IMR-90 (cell line): ENCODE measurements around the gene RAPGEF5. TPM values are rescaled to one million over a fixed set of nuclear protein-coding genes. Genes with fewer than 3 reads are reported as not detected.

ENCODE experiments used
- ATAC-seq: fragments of 200-7000 bp; cut with Tn5 transposase; 2 replicates; pipeline ENCODE4 v1.9.1; 2020; ENCODE audit warnings: low read depth, mild to moderate bottlenecking, moderate library complexity
- BruUV-seq: library from RNA; stranded (reverse); fragments of 400-500 nt; replicated peaks from 2 replicates; lab custom pipeline; 2021; lab: Mats Ljungman, UMichigan
- CTCF ChIA-PET: fragments of 300-600 bp; formaldehyde crosslinking; extraction: SDS; loops from one replicate; lab custom pipeline; 2021; ENCODE audit warnings: antibody characterized with exemption; lab: Yijun Ruan, JAX
- POLR2A ChIA-PET: fragments of 300-600 bp; sonication (Branson Sonifier 250); formaldehyde crosslinking; loops from one replicate; lab custom pipeline; 2022; ENCODE audit warnings: antibody characterized with exemption; ENCODE audit not compliant: unreplicated experiment; lab: Charles Lee
- DNase-seq: peaks from one replicate; pipeline ENCODE4 v3.0.0; 2013
- H2AFZ ChIP-seq: replicated peaks from 2 replicates; pipeline ENCODE3; 2013; ENCODE audit warnings: low read length, mild to moderate bottlenecking; ENCODE audit not compliant: poor library complexity
- H2AK5ac ChIP-seq: 2 replicates; pipeline ENCODE4 v1.6.1; 2013; ENCODE audit warnings: low read depth, low read length, inconsistent platforms
- H2AK9ac ChIP-seq: replicated peaks from 2 replicates; pipeline ENCODE3; 2013; ENCODE audit warnings: mild to moderate bottlenecking, low read depth, low read length, moderate library complexity; ENCODE audit not compliant: poor library complexity
- H2BK120ac ChIP-seq: 2 replicates; pipeline ENCODE4 v1.6.1; 2013; ENCODE audit warnings: low read depth, low read length, inconsistent platforms
- H2BK15ac ChIP-seq: 3 replicates; pipeline ENCODE4 v1.6.1; 2013; ENCODE audit warnings: low read depth, low read length, inconsistent platforms
- H2BK20ac ChIP-seq: 2 replicates; pipeline ENCODE4 v1.6.1; 2013; ENCODE audit warnings: low read depth, mild to moderate bottlenecking, inconsistent platforms, low read length, moderate library complexity
- H2BK5ac ChIP-seq: 2 replicates; pipeline ENCODE4 v1.6.1; 2013; ENCODE audit warnings: mild to moderate bottlenecking, low read depth, low read length, inconsistent platforms; ENCODE audit not compliant: poor library complexity, severe bottlenecking
- H3K14ac ChIP-seq: replicated peaks from 2 replicates; pipeline ENCODE4 v1.6.1; 2013; ENCODE audit warnings: low read depth, low read length, inconsistent platforms
- H3K18ac ChIP-seq: 2 replicates; pipeline ENCODE4 v1.6.1; 2013; ENCODE audit warnings: low read depth, low read length, control low read depth
- H3K23ac ChIP-seq: 2 replicates; pipeline ENCODE4 v1.6.1; 2013; ENCODE audit warnings: low read depth, low read length, inconsistent platforms
- H3K27ac ChIP-seq: 2 replicates; pipeline ENCODE4 v1.5.1; 2013; ENCODE audit warnings: mild to moderate bottlenecking, control low read depth, low read length; ENCODE audit not compliant: insufficient read depth
- H3K27me3 ChIP-seq: 2 replicates; pipeline ENCODE4 v1.6.1; 2013; ENCODE audit warnings: low read length; ENCODE audit not compliant: control insufficient read depth, insufficient read depth
- H3K36me3 ChIP-seq: 2 replicates; pipeline ENCODE4 v1.6.1; 2013; ENCODE audit warnings: low read length, mixed read lengths; ENCODE audit not compliant: control insufficient read depth, insufficient read depth
- H3K4ac ChIP-seq: 2 replicates; pipeline ENCODE4 v1.6.1; 2013; ENCODE audit warnings: low read depth, low read length, inconsistent platforms
- H3K4me1 ChIP-seq: 2 replicates; pipeline ENCODE4 v1.6.1; 2013; ENCODE audit warnings: low read length, mixed read lengths; ENCODE audit not compliant: control insufficient read depth, insufficient read depth
- H3K4me2 ChIP-seq: 2 replicates; pipeline ENCODE4 v1.6.1; 2013; ENCODE audit warnings: low read depth, mild to moderate bottlenecking, control low read depth, low read length, moderate library complexity
- H3K4me3 ChIP-seq: 2 replicates; pipeline ENCODE4 v1.5.1; 2013; ENCODE audit warnings: low read depth, mild to moderate bottlenecking, control low read depth, low read length, moderate library complexity; ENCODE audit not compliant: insufficient read depth
- H3K56ac ChIP-seq: 2 replicates; pipeline ENCODE4 v1.6.1; 2013; ENCODE audit warnings: low read length, inconsistent platforms; ENCODE audit not compliant: insufficient read depth; ENCODE audit errors: extremely low read depth
- H3K79me1 ChIP-seq, 2 experiments: 2 replicates each; pipeline ENCODE4 v1.6.1; 2013; ENCODE audit warnings: low read length in 2 of 2, inconsistent platforms in 1 of 2, low read depth in 1 of 2
- H3K9ac ChIP-seq: 2 replicates; pipeline ENCODE4 v1.6.1; 2013; ENCODE audit warnings: low read depth, low read length, control low read depth
- H3K9me1 ChIP-seq: 2 replicates; pipeline ENCODE4 v1.6.1; 2013; ENCODE audit warnings: low read length, inconsistent platforms; ENCODE audit not compliant: insufficient read depth
- H3K9me3 ChIP-seq: 2 replicates; pipeline ENCODE4 v1.6.1; 2013; ENCODE audit warnings: low read length; ENCODE audit not compliant: control insufficient read depth, insufficient read depth
- H4K20me1 ChIP-seq: 2 replicates; pipeline ENCODE4 v1.6.1; 2013; ENCODE audit warnings: low read length, inconsistent platforms; ENCODE audit not compliant: insufficient read depth
- H4K5ac ChIP-seq: 2 replicates; pipeline ENCODE4 v1.6.1; 2013; ENCODE audit warnings: mild to moderate bottlenecking, low read depth, low read length, control low read depth
- H4K8ac ChIP-seq, 2 experiments: 2 replicates each; pipeline ENCODE4 v1.6.1; 2013; ENCODE audit warnings: low read depth in 2 of 2, low read length in 2 of 2, control low read depth in 1 of 2, inconsistent platforms in 1 of 2
- H4K91ac ChIP-seq: 2 replicates; pipeline ENCODE4 v1.6.1; 2013; ENCODE audit warnings: low read depth, low read length, inconsistent platforms; ENCODE audit not compliant: insufficient read depth
- ELK1 ChIP-seq: fragments of 150-350 bp; IDR thresholded peaks from 2 replicates; pipeline ENCODE4 v1.6.1; 2016; ENCODE audit warnings: low read depth, mild to moderate bottlenecking, low read length, moderate library complexity, borderline replicate concordance
- FOS ChIP-seq: fragments of 150-350 bp; IDR thresholded peaks from 2 replicates; pipeline ENCODE4 v1.6.1; 2016; ENCODE audit warnings: low read depth, low read length
- RAD21 ChIP-seq: IDR thresholded peaks from 2 replicates; pipeline ENCODE4 v1.6.1; 2012; ENCODE audit warnings: low read length, improper control_type of control experiment
- WGBS, 2 experiments: methylation state at CpG; one replicate each; pipeline versions ENCODE4 v1.1.5 to v1.1.7; 2013; ENCODE audit warnings: missing lambda C conversion rate in 2 of 2; ENCODE audit not compliant: insufficient read length in 1 of 2; ENCODE audit errors: extremely low coverage in 2 of 2; 5-methylcytosine and 5-hydroxymethylcytosine counted together
- dilution Hi-C: fragments of 300-500 bp; cut with HindIII; formaldehyde crosslinking; loops from one replicate; pipeline ENCODE4 v1.14.3; 2018; ENCODE audit warnings: low sequenced_read_pairs; ENCODE audit not compliant: unreplicated experiment
- in situ Hi-C: fragments of 300-500 bp; cut with MboI; formaldehyde crosslinking; loops from 3 replicates; pipeline ENCODE4 v1.14.3; 2019; ENCODE audit warnings: low sequenced_read_pairs, inconsistent platforms, mixed read lengths
- intact Hi-C: fragments of 100-400 bp; cut with micrococcal nuclease; formaldehyde crosslinking; loops from 2 replicates; pipeline ENCODE4 v1.10.0; 2022
- polyA plus RNA-seq, 3 experiments: library from polyadenylated mRNA; depleted of rRNA; stranded (reverse); fragments of >200 nt; gene quantifications; 2 replicates each; pipeline ENCODE4 v1.2.3, GENCODE V29; 2012; ENCODE audit warnings: low replicate concordance in 1 of 3
- total RNA-seq: library from RNA; depleted of rRNA; stranded (reverse); fragments of >200 nt; gene quantifications from 2 replicates; pipeline ENCODE4 v1.2.3, GENCODE V29; 2012

The RAPGEF5 gene
- total and polyA plus RNA-seq, 2 of the 4 experiments (the other 2 are of a cell fraction): 0.05 to 0.18 TPM

DNA sequence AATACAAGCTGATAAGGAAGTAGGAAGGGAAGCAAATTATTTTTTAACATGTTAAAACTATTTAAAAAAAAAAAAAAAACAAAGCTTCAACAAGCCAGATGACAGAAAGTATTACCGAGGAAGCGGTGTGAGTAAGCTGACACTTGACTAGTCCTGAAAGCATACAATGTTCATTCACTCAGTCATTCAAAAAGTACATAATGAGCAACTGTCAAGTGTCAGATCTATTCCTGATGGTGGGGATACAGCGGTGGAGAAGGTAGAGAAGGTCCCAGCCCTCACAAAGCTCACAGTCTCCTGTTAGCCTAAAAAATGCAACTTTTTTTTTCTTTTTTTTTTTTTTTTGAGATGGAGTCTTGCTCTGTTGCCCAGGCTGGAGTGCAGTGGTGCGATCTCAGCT is 40.0 kb downstream of the RAPGEF5 start:
- Histone ChIP-seq H3K4ac (no peak overlapping the region), H3K4me1 (no peaks in the 10 kb centered on the region), H3K27me3 (no peaks in the 10 kb centered on the region), H4K20me1 (no peaks in the 10 kb centered on the region), H3K79me1 (no peaks in the 10 kb centered on the region), H3K4me3 (no peak overlapping the region), H2AK9ac (no peak overlapping the region), H3K9ac (no peak overlapping the region), H2BK120ac (no peak overlapping the region), H2BK5ac (no peak overlapping the region), H2AK5ac (no peak overlapping the region), H4K91ac (no peak overlapping the region), H3K9me3 (no peaks in the 10 kb centered on the region), H3K18ac (no peak overlapping the region), H3K9me1 (no peaks in the 10 kb centered on the region), H3K4me2 (no peak overlapping the region), H3K23ac (no peak overlapping the region), H4K5ac (no peak overlapping the region), H3K27ac (no peak overlapping the region), H3K56ac (no peak overlapping the region), H3K36me3 (no peaks in the 10 kb centered on the region), H4K8ac (no peak overlapping the region), H2BK15ac (no peak overlapping the region), H3K14ac (no peak overlapping the region), H2BK20ac (no peak overlapping the region), H2AFZ (no peak overlapping the region)
- intact Hi-C loops (no loop called here), dilution Hi-C loops (no loop called here), in situ Hi-C loops (no loop called here)
- DNase-seq (no peak), ATAC-seq (no peak)
- CTCF ChIA-PET: interaction anchor here (0.7 kb wide), 1 partner anchor 114 kb away, joined by 3 read pairs; no protein-coding TSS in a partner anchor
- no peak for TF ChIP-seq ELK1
- no peak for TF ChIP-seq RAD21
- no peak for TF ChIP-seq FOS
- no TSS peak for BruUV-seq
- POLR2A ChIA-PET: interaction anchor here (0.6 kb wide), 1 partner anchor 112 kb away, joined by 3 read pairs; no protein-coding TSS in a partner anchor
- WGBS, 2 experiments: no CpG with 5 or more reads among the region's 4 CpGs
